ENCODE data around the gene ACTR1A. TPM values are rescaled to one million over a fixed set of nuclear protein-coding genes. Genes with fewer than 3 reads are reported as not detected.

The ACTR1A gene
- total RNA-seq, 1 experiment from 2014 or later, result 82.1 TPM

DNA sequence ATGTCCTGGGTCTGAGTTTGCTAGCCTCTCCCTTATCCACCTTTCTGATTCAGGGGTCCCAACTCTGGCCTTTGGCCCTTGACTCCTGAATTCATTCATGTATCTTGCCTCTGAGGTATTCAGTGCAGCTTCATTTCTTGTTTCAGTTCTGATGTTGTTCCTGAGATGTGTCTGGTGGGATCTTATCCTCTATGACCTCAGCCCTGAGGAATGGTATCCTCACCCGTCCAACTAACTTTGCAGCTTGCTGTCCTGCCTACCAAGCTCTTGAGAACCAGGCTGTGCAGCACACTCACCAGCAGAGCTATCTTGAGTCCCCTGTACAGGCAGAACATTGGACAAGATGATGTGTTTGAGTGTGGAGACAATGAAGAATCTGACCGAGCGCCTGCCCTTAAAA, 15.0 kb upstream of the ACTR1A start:
- no peak overlapping the region for H4K5ac ChIP-seq (ENCODE audit: insufficient read length, low read depth, low read length)
- H3K9ac ChIP-seq (ENCODE audit: extremely low read depth, insufficient read length, low read length), result no peak overlapping the region
- H3T11ph ChIP-seq (ENCODE audit: low read length), result no peak overlapping the region
- H3K4me3 Mint-ChIP-seq, result no peak overlapping the region
- H3K18ac ChIP-seq (ENCODE audit: insufficient read length, low read depth, low read length), result no peak overlapping the region
- no peaks in the 10 kb centered on the region for H3K23me2 ChIP-seq (ENCODE audit: insufficient read length, low read depth, low read length, poor library complexity, severe bottlenecking)
- H3K9me3 Mint-ChIP-seq, result no peaks in the 10 kb centered on the region
- no CpG with 5 or more reads among the region's 3 CpGs for WGBS (ENCODE audit: extremely low coverage, insufficient read length, low lambda C conversion rate)
- no peak overlapping the region for H3K14ac ChIP-seq (ENCODE audit: insufficient read depth, low read length)
- no peak overlapping the region for H4K8ac ChIP-seq (replicated peaks; ENCODE audit: insufficient read length, low read depth, low read length)
- no peak overlapping the region for H2BK120ac ChIP-seq (ENCODE audit: low read depth, low read length, poor library complexity, severe bottlenecking)
- no peak overlapping the region for H2BK12ac ChIP-seq (ENCODE audit: insufficient read length, low read depth, low read length)
- H4K91ac ChIP-seq (ENCODE audit: insufficient read length, low read depth, low read length), result no peak overlapping the region
- H3K56ac ChIP-seq (ENCODE audit: insufficient read length, low read depth, low read length), result no peak overlapping the region
- peaks cover 0 to 8% of the 10 kb centered on the region in 2 experiments; a peak in 2 of 4 replicates for H3K4me1 Mint-ChIP-seq
- no peak overlapping the region for H2AFZ ChIP-seq (ENCODE audit: low read length)
- H3K27me3 Mint-ChIP-seq (ENCODE audit: low read depth), result no peaks in the 10 kb centered on the region
- no peaks in the 10 kb centered on the region for H4K20me1 ChIP-seq (ENCODE audit: control insufficient read depth, insufficient read depth, insufficient read length)
- no peaks in the 10 kb centered on the region for H3K9me3 ChIP-seq (ENCODE audit: control insufficient read depth, low read depth, low read length)
- no peak overlapping the region; a peak in 1 of 7 replicates for H3K27ac Mint-ChIP-seq
- no peak overlapping the region for H2BK15ac ChIP-seq (ENCODE audit: low read depth, low read length)
- H3K4ac ChIP-seq (ENCODE audit: low read depth, low read length), result no peak overlapping the region
- DNase-seq, result no peak
- no peak overlapping the region for H2AK5ac ChIP-seq (ENCODE audit: insufficient read length, low read length)
- H3K36me3 Mint-ChIP-seq (ENCODE audit: insufficient read depth in 1 of 3, low read depth in 3 of 3), result peaks cover 0 to 14% (median 4%) of the 10 kb centered on the region in 3 experiments; a peak in 3 of 7 replicates
- no peak overlapping the region for H3K4me2 ChIP-seq (ENCODE audit: insufficient read depth, insufficient read length, low read length)
- H2BK20ac ChIP-seq (ENCODE audit: low read depth, low read length, poor library complexity, severe bottlenecking), result no peak overlapping the region
- no peak overlapping the region for H3K23ac ChIP-seq (ENCODE audit: insufficient read length, low read depth, low read length)
- no peaks in the 10 kb centered on the region for H3K27me3 ChIP-seq (ENCODE audit: insufficient read depth, low read length)
- no peaks in the 10 kb centered on the region for H3K79me2 ChIP-seq (ENCODE audit: insufficient read depth, low read length)
- no peak overlapping the region for H2BK5ac ChIP-seq (ENCODE audit: insufficient read length, low read length)
- H3K79me1 ChIP-seq (ENCODE audit: insufficient read depth, low read depth, low read length, poor library complexity, severe bottlenecking), result no peaks in the 10 kb centered on the region
- H3K4me1 ChIP-seq (ENCODE audit: insufficient read depth, low read length), result no peaks in the 10 kb centered on the region
- H3K27ac ChIP-seq (ENCODE audit: insufficient read length, low read depth, low read length), result no peak overlapping the region
- TF ChIP-seq, protein P1, sequence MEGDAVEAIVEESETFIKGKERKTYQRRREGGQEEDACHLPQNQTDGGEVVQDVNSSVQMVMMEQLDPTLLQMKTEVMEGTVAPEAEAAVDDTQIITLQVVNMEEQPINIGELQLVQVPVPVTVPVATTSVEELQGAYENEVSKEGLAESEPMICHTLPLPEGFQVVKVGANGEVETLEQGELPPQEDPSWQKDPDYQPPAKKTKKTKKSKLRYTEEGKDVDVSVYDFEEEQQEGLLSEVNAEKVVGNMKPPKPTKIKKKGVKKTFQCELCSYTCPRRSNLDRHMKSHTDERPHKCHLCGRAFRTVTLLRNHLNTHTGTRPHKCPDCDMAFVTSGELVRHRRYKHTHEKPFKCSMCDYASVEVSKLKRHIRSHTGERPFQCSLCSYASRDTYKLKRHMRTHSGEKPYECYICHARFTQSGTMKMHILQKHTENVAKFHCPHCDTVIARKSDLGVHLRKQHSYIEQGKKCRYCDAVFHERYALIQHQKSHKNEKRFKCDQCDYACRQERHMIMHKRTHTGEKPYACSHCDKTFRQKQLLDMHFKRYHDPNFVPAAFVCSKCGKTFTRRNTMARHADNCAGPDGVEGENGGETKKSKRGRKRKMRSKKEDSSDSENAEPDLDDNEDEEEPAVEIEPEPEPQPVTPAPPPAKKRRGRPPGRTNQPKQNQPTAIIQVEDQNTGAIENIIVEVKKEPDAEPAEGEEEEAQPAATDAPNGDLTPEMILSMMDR (conservative IDR thresholded peaks at IDR 0.05), result no peak

Measured in H9 (cell line).